HG02610 (cell line): ENCODE data around the gene TMEM120B.

Source experiments
- ATAC-seq: cut with Tn5 transposase; IDR thresholded peaks from one replicate; pipeline ENCODE4 v1.9.1; 2021; ENCODE audit warnings: mild to moderate bottlenecking, moderate library complexity; ENCODE audit not compliant: unreplicated experiment

The TMEM120B gene

GRCh38 chr12:121830134-121830533 is 117.6 kb downstream of the TMEM120B start:
- ATAC-seq = no peak

- no peak for ATAC-seq
These were observed 118.2 kb downstream of the TMEM120B start for GRCh38 chr12:121830588-121831265.
